Lower lobe of right lung (tissue), 2 donors: Measurements from ENCODE around the gene RHCG. TPM values are rescaled to one million over a fixed set of nuclear protein-coding genes. Genes with fewer than 3 reads are reported as not detected.

ENCODE experiments used
- ATAC-seq, 2 donors: fragments of 200-7000 bp; cut with Tn5 transposase; one replicate each; pipeline ENCODE4 v1.9.1; 2020 to 2022; ENCODE audit warnings: mild to moderate bottlenecking in 2 of 2, moderate library complexity in 2 of 2
- DNase-seq: peaks from one replicate; pipeline ENCODE4 v3.0.0-alpha.2; 2020
- H3K27ac ChIP-seq: fragments of 200-600 bp; one replicate; pipeline ENCODE4 v1.8.0; 2022
- H3K27me3 ChIP-seq: fragments of 200-600 bp; one replicate; pipeline ENCODE4 v1.8.0; 2022; ENCODE audit warnings: low read depth
- H3K36me3 ChIP-seq: fragments of 200-600 bp; one replicate; pipeline ENCODE4 v1.8.0; 2022; ENCODE audit warnings: mild to moderate bottlenecking
- H3K4me1 ChIP-seq: fragments of 200-600 bp; one replicate; pipeline ENCODE4 v1.8.0; 2022
- H3K4me3 ChIP-seq: fragments of 200-600 bp; one replicate; pipeline ENCODE4 v1.8.0; 2022; ENCODE audit warnings: mild to moderate bottlenecking
- H3K9me3 ChIP-seq: fragments of 200-600 bp; one replicate; pipeline ENCODE4 v1.8.0; 2022
- CTCF ChIP-seq: fragments of 200-600 bp; IDR thresholded peaks from one replicate; pipeline ENCODE4 v1.8.0; 2022; ENCODE audit warnings: antibody characterized with exemption, mild to moderate bottlenecking
- intact Hi-C: fragments of 100-400 bp; cut with DNase I; formaldehyde crosslinking; loops from one replicate; pipeline ENCODE4 v1.11.0; 2022
- total RNA-seq: library from RNA; stranded (reverse); fragmentation: NEBNext Ultra II Directional; extraction: Animal tissue kit (Norgen Biotek cat#: 25700); gene quantifications from one replicate; pipeline ENCODE4 v1.2.1, GENCODE V29; 2021
- donor health status: DM: no; HTN: yes; CAD: no; lungs with severe emphysema.

RHCG gene
- total RNA-seq, 1 donor from 2014 or later: not detected

GRCh38 chr15:89448825-89449224 lies 47.6 kb downstream of the RHCG start:
- intact Hi-C loops: no loop called here
- Histone ChIP-seq H3K27me3 (peaks cover 45% of the 10 kb centered on the region), H3K4me1 (no peaks in the 10 kb centered on the region), H3K9me3 (no peaks in the 10 kb centered on the region), H3K4me3 (no peak overlapping the region), H3K27ac (no peak overlapping the region), H3K36me3 (no peaks in the 10 kb centered on the region)
- ATAC-seq (no peak), DNase-seq (no peak)
- TF ChIP-seq CTCF: no peak

- ATAC-seq (no peak), DNase-seq (no peak)
- Histone ChIP-seq H3K4me1 (no peaks in the 10 kb centered on the region), H3K4me3 (no peak overlapping the region), H3K27ac (no peak overlapping the region), H3K36me3 (no peaks in the 10 kb centered on the region), H3K27me3 (peaks cover 45% of the 10 kb centered on the region), H3K9me3 (no peaks in the 10 kb centered on the region)
- TF ChIP-seq CTCF: no peak
- intact Hi-C loops: no loop called here
Measured at GRCh38 chr15:89447676-89448075, 48.7 kb downstream of the RHCG start.

GRCh38 chr15:89446255-89446891 lies 50.0 kb downstream of the RHCG start:
- Histone ChIP-seq H3K9me3 (no peaks in the 10 kb centered on the region), H3K27me3 (peaks cover 45% of the 10 kb centered on the region), H3K36me3 (no peaks in the 10 kb centered on the region), H3K4me3 (no peak overlapping the region), H3K4me1 (no peaks in the 10 kb centered on the region), H3K27ac (no peak overlapping the region)
- intact Hi-C loops: no loop called here
- no peak for TF ChIP-seq CTCF
- no peak for ATAC-seq
- DNase-seq: no peak

GRCh38 chr15:89445518-89445917 lies 50.9 kb downstream of the RHCG start:
- Histone ChIP-seq H3K36me3 (no peaks in the 10 kb centered on the region), H3K27ac (no peak overlapping the region), H3K27me3 (peaks cover 40% of the 10 kb centered on the region), H3K4me3 (no peak overlapping the region), H3K9me3 (no peaks in the 10 kb centered on the region), H3K4me1 (no peaks in the 10 kb centered on the region)
- ATAC-seq (no peak), DNase-seq (no peak)
- intact Hi-C loops: no loop called here
- TF ChIP-seq CTCF: no peak

GRCh38 chr15:89444241-89445225 lies 51.9 kb downstream of the RHCG start:
- Histone ChIP-seq H3K4me3 (no peak overlapping the region), H3K27ac (no peak overlapping the region), H3K9me3 (no peaks in the 10 kb centered on the region), H3K27me3 (peaks cover 30% of the 10 kb centered on the region), H3K4me1 (no peaks in the 10 kb centered on the region), H3K36me3 (no peaks in the 10 kb centered on the region)
- intact Hi-C loops: no loop called here
- DNase-seq (no peak), ATAC-seq (no peak)
- TF ChIP-seq CTCF: no peak
